ENCODE results near the gene GRIN1. TPM values are rescaled to one million over a fixed set of nuclear protein-coding genes. Genes with fewer than 3 reads are reported as not detected.

The GRIN1 gene
- total RNA-seq, 2 donors from 2014 or later: not detected

GRCh38 chr9:137202966-137203365 is 64.0 kb downstream of the GRIN1 start:
- DNase-seq (ENCODE audit: low spot score): no peak
- Histone ChIP-seq H3K27ac (no peak overlapping the region), H3K4me1 (peaks cover 0 to 74% of the 10 kb centered on the region in 2 donors), H3K27me3 (no peaks in the 10 kb centered on the region), H3K36me3 (no peaks in the 10 kb centered on the region), H3K4me3 (no peak overlapping the region), H3K9me3 (no peaks in the 10 kb centered on the region)
- TF ChIP-seq CTCF (IDR thresholded peaks at IDR 0.05): no peak

DNA sequence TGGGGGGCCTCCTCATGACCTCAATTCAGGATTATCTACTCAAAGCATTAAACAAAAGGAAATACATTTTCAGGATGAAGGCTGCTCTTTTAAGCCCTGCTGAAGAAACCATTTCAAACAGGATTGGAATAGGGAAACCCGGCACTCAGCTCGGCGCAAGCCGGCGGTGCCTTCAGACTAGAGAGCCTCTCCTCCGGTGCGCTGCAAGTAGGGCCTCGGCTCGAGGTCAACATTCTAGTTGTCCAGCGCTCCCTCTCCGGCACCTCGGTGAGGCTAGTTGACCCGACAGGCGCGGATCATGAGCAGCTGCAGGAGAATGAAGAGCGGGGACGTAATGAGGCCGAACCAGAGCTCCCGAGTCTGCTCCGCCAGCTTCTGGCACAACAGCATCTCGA is 65.8 kb downstream of the GRIN1 start:
- Histone ChIP-seq H3K27me3 (no peaks in the 10 kb centered on the region), H3K4me3 (peak overlapping the region; percentile 65 to 79), H3K4me1 (peaks cover 0 to 56% of the 10 kb centered on the region in 2 donors), H3K9me3 (no peaks in the 10 kb centered on the region), H3K27ac (peak overlapping the region; percentile 59 to 69), H3K36me3 (no peaks in the 10 kb centered on the region)
- TF ChIP-seq CTCF (IDR thresholded peaks at IDR 0.05): no peak
- no peak for DNase-seq (ENCODE audit: low spot score)

GRCh38 chr9:137205126-137206069 is 66.4 kb downstream of the GRIN1 start, which contains the start of the genes NDOR1 and TMEM203:
TSS of gene NDOR1 (plus strand) at chr9:137205700. CDS start at chr9:137205778, 78 bp downstream.
TSS of gene TMEM203 (minus strand) at chr9:137205648. CDS start at chr9:137205414, 234 bp downstream.
- DNase-seq (ENCODE audit: low spot score): peak; percentile 90
- H3K27ac ChIP-seq: peak within 1 kb of the TSS; percentile 59 to 69
- no peaks in the 10 kb centered on the region for H3K36me3 ChIP-seq
- no peak for TF ChIP-seq CTCF (IDR thresholded peaks at IDR 0.05)
- H3K4me1 ChIP-seq: peaks cover 0 to 54% of the 10 kb centered on the region in 2 donors
- no peaks in the 10 kb centered on the region for H3K27me3 ChIP-seq
- H3K9me3 ChIP-seq: no peaks in the 10 kb centered on the region
- H3K4me3 ChIP-seq: peak within 1 kb of the TSS; percentile 65 to 79

GRCh38 chr9:137206602-137207001 is 67.6 kb downstream of the GRIN1 start:
- no peak for TF ChIP-seq CTCF (IDR thresholded peaks at IDR 0.05)
- Histone ChIP-seq H3K4me1 (peaks cover 0 to 47% of the 10 kb centered on the region in 2 donors), H3K27ac (no peak overlapping the region), H3K36me3 (no peaks in the 10 kb centered on the region), H3K9me3 (no peaks in the 10 kb centered on the region), H3K27me3 (no peaks in the 10 kb centered on the region), H3K4me3 (peak overlapping the region in 1 of 2 donors; percentile 79)
- DNase-seq (ENCODE audit: low spot score): no peak

DNA sequence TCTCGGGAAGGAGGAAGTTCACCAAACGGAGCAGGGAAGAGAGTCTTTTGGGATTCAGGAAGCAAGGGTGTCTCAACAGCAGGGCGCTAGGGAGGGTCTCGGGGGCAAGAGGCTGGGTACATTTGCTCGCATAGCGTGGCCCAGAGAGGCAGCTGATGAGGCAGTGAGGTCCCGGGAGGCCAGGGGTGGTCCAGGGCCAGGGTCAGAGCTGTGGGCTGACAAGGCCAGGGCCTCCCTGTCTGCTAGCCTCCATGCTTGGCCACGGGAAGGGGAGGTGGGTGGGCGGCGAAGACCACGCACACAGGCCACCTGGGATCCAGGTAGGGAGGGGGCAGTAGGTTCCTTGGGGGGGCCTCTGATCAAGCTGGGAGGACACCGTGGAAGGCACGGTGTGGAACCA is 72.6 kb downstream of the GRIN1 start:
- TF ChIP-seq CTCF (IDR thresholded peaks at IDR 0.05): no peak
- no peaks in the 10 kb centered on the region for H3K9me3 ChIP-seq
- no peak for DNase-seq (ENCODE audit: low spot score)
- peaks cover 0 to 6% of the 10 kb centered on the region in 2 donors for H3K4me1 ChIP-seq
- H3K27ac ChIP-seq: no peak overlapping the region
- no peak overlapping the region for H3K4me3 ChIP-seq
- H3K36me3 ChIP-seq: no peaks in the 10 kb centered on the region
- H3K27me3 ChIP-seq: no peaks in the 10 kb centered on the region

All from right atrium auricular region (tissue), 2 donors.